Right lobe of liver (tissue), 4 donors: ENCODE results near the gene PCK1.

Source experiments
- POLR2A ChIP-seq: fragments of 450-650 bp; IDR thresholded peaks from one replicate; pipeline ENCODE4 v1.6.1; 2017; ENCODE audit warnings: antibody characterized with exemption, mild to moderate bottlenecking
- TF ChIP-seq, protein P1 (sequence below), 4 donors: fragments of 200-600 bp in 3 of 4; fragments of 450-650 bp in 1 of 4; IDR thresholded peaks; one replicate each; pipeline versions ENCODE4 v1.5.1 to v1.8.0; 2016 to 2022; ENCODE audit warnings: antibody characterized with exemption in 4 of 4, mild to moderate bottlenecking in 2 of 4
- donor health status: DM: no; HTN: no; CAD: no.
- donor health status: DM: no; HTN: no; CAD: no.
- donor health status: DM: no; HTN: yes; CAD: no.

DNA sequence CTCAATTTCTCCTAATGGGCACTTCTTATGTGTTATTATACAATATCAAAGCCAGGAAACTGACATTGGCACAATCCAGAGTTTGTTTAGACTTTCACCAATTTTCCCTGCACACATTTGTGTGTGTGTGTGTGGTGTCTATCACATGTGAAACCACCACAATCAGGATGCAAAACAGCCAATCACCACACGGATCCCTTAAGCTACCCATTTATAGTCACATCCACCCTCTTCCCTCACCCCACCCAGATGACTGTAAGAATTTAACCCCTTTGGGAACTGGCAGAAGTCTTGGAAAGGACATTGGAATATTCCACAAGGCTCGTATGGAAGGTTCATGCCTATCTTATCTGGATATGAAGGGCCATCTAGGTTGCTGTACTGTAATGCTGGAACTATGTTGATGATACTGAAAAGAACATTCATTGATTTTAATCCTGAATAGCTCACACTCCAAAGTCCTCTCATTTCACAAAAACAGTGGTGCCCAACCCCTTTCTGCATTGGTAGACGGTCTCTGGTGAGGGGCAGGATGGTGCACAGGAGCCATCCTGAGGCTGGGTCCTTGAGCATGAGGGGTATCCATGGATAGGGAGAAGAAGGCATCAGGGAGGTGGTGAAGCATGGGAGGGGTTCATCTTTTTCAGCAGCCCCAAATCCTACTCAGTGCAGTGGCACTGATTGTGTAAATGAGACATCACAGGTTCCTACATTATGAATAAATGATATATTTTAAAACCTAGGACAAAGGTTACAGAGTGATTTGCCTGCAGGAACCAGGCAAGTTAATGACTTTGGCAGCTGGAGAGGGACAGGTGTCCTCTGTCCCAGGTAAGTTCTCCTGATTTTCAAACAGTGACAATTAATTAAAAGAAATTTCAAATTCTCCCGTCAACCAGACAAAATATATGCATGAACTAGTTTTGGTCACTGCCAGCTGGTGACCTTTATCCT is 23.9 kb upstream of the PCK1 start:
- TF ChIP-seq, protein P1, sequence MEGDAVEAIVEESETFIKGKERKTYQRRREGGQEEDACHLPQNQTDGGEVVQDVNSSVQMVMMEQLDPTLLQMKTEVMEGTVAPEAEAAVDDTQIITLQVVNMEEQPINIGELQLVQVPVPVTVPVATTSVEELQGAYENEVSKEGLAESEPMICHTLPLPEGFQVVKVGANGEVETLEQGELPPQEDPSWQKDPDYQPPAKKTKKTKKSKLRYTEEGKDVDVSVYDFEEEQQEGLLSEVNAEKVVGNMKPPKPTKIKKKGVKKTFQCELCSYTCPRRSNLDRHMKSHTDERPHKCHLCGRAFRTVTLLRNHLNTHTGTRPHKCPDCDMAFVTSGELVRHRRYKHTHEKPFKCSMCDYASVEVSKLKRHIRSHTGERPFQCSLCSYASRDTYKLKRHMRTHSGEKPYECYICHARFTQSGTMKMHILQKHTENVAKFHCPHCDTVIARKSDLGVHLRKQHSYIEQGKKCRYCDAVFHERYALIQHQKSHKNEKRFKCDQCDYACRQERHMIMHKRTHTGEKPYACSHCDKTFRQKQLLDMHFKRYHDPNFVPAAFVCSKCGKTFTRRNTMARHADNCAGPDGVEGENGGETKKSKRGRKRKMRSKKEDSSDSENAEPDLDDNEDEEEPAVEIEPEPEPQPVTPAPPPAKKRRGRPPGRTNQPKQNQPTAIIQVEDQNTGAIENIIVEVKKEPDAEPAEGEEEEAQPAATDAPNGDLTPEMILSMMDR (IDR thresholded peaks at IDR 0.05), result no peak
- peak; percentile 32 for TF ChIP-seq POLR2A
